NCI-H2171 treated with DMSO at 0.1 percent for 48 hours (cell line): Measurements from ENCODE around the gene MORF4L1.
"Not testable (repeated sequence)": the region's sequence is repeated elsewhere in the genome, so short reads cannot be mapped to it uniquely, and the experiment has no call there.

ENCODE experiments used
- DNase-seq: peaks from one replicate; lab custom pipeline; 2025; lab: John Stamatoyannopoulos, UW

Gene MORF4L1

DNA sequence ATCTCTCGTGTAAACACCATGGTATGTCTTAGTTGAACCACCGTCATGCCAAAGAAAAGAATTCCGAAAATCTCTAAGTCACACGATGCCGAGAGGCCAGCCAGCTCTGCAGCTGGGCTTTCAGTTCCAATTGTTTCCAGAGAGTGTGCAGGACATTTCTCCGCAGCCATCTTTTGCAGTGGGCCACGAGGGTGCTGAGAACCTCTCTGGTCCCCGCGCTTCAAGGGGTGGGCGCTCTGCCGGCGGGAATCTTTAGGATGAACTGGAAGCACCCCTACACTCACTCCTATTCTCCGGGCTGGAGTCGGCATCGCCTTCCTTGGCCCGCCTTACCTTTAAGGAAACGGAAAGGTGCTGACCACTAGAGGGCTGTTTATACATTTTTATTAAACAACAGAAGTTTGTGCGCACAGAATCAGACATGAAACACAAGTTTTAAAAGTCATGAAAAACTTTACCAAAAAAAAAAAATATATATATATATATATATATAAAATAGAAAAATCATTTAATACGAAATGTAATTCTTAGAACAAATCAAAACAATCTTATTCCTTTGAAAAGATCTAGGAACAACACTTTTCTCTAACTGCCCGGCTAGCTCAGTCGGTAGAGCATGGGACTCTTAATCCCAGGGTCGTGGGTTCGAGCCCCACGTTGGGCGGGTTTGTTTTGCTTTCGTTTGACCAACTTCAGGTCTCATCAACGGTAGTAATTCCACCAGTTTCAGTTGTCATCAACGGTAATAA lies 12.5 kb upstream of the MORF4L1 start:
- DNase-seq: peak; percentile 86

DNA sequence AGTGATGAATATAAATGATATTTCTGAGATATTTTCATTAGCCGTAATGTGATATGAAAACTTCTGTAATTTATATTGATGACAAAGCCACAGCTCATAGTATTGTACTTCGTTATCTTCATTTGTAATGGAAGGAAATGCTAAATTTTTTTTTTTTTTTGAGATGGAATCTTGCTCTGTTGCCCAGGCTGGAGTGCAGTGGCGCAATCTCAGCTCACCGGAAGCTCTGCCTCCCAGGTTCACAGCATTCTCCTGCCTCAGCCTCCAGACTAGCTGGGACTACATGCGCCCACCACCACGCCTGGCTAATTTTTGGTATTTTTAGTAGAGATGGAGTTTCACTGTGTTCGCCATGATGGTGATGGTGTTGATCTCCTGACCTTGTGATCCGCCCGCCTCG lies 7.1 kb upstream of the MORF4L1 start:
- not testable (repeated sequence) for DNase-seq

DNA sequence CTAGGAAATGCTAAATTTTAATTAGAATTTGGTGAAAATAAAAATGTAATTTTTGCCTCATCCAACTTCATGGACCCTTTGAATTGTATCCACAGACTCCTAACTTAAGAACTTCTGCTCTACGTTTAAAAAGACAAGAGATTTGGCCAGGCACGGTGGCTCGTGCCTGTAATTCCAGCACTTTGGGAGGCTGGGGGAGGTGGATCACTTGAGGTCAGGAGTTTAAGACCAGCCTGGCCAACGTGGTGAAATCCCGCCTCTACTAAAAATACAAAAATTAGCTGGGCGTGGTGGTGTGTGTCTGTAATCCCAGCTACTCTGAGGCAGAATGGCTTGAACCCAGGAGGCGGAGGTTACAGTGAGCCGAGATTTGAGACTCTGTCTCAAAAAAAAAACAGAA lies 6.7 kb upstream of the MORF4L1 start:
- DNase-seq: not testable (repeated sequence)

DNA sequence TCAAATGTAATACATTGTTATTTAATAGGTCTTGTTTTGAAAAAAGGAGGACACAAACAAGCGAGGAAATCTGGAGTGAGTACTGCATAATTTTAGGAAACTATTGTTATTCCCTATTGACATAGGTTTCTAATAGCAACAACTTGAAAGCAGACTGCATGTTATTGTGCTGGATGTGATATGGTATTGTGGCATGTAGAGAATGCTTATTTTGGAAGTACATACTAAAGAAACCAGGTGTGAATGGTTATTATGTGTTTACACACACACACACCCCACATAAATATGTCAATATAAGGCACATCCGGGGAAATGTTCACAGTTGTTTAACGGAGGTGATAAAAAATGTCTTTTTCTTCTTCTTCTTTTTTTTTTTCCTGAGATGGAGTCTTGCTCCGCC lies 5.9 kb upstream of the MORF4L1 start:
- DNase-seq: no peak

DNA sequence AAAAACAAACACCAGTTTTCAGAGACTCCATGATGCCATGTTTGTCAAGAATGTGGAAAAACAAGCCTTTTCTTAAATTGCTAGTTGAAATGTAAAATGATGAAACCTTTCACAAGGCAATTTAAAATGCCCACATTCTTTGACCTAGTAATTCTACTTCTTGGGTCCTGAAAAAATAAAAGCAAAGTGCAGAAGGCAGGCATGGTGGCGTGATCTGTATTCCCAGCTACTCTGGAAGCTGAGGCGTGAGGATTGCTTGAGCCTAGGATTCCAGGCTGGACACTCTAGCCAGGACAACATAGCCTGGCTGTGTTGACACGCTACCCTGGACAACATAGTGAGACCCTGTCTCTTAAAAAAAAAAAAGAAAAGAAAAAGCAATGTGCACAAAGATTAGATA lies 4.3 kb upstream of the MORF4L1 start:
- no peak for DNase-seq

DNA sequence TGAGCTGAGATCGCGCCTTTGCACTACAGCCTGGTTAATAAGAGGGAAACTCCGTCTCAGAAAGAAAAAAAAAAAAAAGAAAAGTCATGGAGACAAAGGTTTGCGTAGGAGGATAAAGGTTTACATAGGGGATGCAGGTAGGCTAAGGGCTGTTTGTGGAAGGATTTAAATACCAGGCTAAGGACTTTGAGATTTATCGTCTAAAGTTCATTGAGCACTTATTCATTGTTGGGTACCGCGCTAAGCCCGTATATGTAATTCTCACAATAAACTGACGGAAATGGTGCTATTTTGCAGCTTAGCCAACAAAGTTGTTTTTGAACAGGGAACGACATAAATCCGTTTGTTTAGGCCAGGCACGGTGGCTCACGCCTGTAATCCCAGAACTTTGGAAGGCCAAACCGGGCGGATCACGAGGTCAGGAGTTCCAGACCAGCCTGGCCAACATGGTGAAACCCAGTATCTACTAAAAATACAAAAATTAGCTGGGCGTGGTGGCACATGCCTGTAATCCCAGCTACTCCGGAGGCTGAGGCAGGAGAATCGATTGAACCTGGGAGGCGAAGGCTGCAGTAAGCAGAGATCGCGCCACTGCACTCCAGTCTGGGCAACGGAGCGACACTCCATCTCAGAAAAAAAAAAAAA lies 1.1 kb upstream of the MORF4L1 start:
- DNase-seq: not testable (repeated sequence)

DNA sequence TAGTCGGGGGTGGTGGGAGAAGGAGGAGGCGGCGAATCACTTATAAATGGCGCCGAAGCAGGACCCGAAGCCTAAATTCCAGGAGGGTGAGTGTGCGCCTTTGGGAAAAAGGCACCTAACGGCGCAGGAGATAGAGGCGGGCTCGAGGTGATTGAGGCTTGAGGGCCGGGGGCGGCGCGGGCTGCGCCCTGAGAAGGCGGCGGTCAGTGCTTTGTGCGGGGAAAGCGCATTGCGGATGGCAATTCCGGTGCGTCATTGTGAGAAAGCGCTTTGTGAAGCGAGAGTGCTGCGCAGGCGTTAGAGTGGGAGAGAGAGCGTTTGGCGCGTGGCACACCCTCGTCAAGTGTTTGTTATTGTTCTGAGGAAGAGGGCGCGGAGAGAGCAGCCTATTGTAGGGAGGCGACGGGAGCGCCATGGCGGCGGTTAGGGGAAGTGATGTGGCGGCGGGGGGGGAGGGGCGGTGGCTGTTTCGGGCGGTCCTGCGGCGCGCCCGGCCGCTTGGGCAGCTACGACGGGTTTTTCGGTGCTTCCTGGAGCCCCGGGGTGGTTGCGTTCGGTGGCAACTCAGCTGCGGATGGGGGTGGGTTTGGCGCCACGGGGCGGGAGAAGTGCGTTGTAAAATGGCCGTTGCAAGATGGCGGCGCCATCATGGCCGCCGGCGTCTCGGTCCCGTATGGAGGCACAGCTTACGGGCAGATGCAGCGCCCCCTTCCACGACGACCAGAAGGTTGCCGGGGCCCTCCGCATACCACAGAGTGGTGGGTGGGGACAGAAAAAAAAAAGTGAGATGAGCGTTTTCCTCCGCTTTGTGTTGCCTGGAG lies 492 bp downstream of the MORF4L1 start:
- DNase-seq: peak; percentile 91

DNA sequence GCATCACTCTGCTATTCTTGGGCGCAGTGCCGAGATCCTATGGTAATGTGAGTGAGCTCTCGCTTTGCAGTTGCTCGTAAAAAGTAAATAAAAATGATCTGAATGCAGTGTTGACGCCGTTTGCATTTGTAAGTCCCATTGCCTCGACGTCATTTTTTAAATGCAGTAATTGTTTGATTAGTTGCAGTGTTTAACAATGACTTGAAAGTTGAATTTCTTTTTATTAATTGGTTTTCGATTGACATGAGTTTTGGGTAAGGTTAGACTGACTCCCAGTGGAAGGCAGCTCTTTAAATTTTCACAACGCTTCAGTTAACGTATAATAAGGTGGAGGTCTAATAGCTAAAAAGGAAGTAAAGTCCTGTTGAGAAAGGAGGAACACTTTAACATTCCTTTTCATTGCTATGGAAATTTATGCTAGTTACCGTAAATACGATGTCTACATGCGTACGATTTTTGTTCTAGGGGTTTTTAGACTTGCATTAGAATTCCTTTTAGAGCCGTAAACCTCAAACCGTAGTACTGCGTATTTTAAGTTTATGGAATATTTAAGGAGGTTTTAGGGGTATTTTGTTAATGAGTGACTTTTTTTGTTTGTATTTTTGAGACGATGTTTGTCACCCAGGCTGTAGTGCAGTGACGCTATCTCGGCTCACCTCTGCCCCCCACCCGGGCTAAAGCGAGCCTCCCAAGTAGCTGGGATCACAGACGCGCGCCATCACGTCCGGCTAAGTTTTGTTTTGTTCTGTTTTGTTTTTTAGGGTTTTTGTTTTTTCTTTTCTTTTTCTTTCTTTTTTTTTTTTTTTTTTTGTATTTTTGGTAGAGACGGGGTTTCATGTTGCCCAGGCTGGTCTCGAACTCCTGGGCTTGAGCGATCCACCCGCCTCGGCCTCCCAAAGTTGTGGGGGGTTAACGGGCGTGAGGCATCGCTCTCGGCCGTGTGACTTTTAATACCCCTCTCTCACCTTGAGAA lies 1.4 kb downstream of the MORF4L1 start:
- peak; percentile 67 for DNase-seq

DNA sequence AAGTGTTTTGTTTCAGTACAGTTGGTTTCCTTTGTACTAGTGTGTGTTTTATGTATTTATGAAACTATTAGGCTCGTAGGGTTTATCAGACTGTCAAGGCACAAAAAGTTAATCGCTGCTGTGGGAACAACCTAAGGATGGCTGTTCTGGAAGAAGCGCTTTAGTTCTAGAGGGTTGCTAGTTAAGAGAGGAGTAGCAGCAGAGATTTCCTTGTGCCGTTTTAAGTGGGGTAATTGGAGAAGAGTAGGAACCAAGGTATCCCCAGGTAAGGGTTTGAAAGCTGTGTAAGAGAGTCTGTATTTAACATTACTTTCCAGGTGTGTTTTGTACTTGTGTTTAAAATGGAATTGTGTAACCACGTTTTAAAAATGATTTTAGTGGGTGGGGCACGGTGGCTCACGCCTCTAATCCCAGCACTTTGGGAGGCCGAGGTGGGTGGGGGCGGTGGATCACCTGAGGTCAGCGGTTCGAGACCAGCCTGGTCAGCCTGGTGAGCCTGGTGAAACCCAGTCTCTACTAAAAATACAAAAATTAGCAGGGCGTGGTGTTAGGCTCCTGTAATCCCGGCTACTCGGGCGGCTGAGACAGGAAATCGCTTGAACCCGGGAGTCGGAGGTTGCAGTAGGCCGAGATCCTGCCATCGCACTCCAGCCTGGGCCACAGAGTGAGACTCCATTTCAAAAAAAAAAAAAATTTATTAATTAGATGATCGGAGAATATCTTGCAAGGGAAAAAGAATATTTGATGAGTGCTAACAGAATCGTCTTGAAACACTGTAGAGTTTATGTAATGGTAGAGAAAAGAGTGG lies 2.6 kb downstream of the MORF4L1 start:
- no peak for DNase-seq

DNA sequence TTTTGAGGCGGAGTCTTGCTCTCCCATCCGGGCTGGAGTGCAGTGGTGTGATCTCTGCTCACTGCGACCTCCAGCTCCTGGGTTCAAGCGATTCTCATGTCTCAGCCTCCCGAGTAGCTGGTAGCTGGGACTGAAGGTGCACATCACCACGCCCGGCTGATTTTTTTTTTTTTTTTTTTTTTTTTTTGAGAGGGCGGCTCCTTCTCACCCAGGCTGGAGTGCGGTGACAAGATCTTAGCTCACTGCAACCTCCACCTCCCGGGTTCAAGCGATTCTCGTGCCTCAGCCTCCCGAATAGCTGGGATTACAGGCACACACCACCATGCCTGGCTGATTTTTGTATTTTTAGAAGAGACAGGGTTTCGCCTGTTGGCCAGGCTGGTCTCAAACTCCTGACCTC lies 4.3 kb downstream of the MORF4L1 start:
- DNase-seq: not testable (repeated sequence)

DNA sequence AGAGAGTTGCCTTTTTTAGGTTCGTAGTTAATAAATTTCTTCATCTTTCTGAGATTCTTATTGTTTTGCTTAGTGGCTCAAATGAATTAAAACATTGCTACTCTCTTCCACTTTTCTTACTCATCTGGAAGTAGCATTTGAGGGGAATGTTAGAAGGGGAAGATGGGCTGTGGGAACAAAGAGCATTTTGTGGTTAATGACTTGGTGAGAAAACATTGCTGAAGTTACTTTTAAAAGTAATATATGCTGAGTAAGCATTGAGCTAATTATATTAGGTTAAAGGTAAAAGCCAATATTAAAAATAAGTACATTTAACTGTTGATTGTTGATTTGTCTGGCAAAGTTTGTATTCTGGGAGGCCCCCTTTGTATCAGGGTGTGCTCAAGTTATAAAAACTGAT lies 5.7 kb downstream of the MORF4L1 start:
- DNase-seq: no peak

DNA sequence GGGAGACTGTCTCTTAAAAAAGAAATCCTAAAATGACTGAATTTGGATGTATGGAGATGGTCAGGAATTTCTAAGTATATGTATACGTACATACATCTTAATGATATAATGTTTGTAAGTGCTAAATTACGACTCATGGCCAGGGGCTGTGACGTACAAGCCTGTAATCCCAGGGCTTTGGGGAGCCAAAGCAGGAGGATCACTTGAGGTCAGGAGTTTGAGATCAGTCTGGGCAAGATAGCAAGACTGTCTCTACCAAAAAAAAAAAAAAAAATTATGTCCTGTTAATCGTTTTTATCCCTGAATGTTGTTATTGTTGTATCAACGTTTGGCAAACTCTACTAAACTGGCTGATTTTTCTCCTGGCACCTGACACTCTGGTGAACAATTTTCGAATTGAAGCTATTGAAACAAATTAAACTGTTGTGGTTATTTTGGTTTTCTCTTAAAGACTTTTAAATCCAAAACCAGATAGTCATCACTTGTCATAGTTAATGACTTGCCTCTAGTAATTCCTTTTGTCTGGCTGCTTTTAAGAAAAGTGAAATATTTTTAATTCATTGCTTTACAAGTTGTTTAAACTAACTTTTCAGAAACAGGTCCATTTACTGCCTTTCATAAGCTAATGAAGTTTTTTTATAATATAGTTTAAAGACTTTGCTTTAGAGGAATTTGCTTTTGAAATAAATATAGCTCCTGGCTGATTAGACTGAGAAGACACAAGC lies 7.0 kb downstream of the MORF4L1 start:
- no peak for DNase-seq

DNA sequence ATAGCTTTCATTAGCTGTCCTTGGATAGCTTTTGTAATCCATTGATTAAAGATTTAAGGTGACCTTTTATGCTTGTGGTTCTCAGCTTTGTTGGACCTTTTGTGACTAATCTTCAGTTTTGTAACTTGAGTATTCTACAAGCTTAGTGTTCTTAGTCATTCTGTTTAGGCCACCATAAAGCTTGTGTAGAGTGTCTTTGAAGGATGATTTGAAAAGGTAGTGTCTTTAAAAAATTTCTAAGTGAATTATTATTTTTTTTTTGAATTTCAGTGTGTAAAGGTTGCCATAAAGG lies 7.5 kb downstream of the MORF4L1 start:
- DNase-seq: no peak

DNA sequence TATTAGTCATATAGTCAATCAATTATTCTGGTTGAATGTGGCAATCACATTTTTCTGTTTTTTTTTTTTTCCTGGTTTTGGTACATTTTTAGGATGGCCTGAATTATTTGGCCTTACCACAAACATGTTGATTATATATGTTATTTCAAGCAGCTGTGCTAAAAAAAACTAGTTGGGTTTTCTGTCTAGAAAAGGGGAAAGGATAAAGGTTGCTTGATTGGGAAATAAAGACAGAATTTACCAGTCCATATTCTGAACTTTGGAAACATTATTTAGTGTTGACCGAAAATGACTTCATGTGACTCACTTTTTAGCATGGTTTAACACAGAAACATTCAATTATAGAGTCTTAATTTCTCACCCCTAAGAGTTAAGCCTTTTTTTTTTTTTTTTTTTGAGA lies 8.1 kb downstream of the MORF4L1 start:
- DNase-seq: no peak

DNA sequence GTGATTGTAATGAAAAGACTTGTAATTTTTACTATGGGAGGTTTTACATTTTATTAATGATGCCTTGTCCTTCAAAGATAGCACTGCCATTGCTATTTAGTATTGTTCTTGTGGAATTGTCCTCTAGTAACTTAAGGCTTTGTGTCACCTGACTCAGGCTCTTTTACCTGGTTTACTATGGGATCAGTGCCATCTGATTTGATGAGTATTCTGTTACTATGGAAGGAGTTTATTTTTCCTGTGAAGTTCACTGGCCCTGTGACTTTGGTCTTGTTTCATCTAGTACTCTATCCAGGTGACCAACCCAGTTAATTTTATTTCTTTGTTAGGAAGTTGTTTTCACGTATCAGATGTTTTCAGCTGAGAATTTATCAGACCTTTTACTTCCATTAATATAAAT lies 9.0 kb downstream of the MORF4L1 start:
- no peak for DNase-seq

DNA sequence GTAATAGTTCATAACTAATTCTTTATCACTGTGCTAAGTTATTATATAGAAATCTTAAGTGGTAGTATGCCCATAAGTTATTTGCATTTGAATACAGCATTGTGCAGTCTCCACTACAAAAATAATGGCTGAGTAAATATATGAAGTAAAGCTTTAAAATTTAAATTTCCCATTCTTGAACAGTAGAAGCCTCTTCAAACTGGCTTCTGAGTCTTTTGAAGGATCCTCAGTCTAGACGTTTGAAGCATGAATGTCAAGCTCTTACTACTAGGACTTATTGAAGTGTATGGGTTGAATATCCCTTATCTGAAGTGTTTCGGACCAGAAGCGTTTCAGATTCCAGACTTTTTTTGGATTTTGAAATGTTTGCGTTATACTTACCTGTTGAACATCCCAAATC lies 16.3 kb downstream of the MORF4L1 start:
- no peak for DNase-seq

DNA sequence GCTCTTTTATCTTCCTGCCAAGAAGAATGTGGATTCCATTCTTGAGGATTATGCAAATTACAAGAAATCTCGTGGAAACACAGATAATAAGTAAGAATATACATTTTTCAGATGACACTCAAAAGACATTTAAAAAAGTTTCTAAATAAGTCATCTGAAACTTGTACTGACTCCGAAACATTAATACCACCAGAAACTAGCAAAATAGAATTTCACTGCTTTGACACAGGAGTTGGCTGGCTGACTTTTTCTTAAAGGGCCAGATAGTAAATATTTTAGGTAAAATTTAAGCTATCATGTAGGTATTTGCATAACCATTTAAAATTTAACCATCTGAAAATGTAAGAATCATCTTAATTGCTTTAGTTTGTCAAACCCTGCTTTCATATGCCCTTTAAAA lies 20.8 kb downstream of the MORF4L1 start:
- no peak for DNase-seq

DNA sequence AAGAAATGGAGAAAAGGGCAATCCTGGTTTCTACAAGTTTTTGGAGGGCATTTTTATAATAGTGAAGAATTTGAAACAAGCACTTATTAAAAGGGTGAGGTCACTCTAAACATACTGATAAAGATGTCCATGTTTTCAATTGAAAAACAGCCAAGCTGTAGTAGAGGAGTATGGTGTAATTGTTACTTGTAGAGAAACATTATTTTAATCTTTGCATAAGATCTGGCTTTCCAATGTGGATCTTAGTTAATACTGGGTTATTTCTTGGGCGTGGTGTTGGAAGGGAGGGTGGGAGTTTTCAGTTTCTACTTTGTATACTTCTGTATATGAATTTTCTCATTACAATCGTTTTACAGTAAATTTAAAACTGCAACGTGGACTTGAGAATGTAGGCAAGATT lies 22.8 kb downstream of the MORF4L1 start:
- DNase-seq: no peak

DNA sequence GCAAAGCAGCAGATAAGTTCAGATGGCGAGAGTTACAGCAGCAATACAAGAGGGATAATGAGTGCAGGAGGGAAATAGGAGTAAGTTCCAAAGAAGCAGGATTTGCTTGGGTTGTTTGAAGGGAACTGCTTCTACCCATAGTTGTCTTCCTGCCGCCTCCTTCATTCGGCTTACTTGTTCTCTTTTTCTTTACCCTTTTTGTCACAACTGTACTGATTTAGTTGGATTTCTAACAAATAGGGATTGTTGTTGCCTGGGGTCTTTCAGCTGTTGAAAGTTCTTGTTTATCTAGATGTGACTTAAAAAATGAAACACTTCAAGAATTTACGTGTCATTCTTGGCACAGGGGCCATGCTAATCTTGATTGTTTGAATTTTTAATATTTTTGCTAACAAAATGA lies 25.9 kb downstream of the MORF4L1 start:
- DNase-seq: no peak

DNA sequence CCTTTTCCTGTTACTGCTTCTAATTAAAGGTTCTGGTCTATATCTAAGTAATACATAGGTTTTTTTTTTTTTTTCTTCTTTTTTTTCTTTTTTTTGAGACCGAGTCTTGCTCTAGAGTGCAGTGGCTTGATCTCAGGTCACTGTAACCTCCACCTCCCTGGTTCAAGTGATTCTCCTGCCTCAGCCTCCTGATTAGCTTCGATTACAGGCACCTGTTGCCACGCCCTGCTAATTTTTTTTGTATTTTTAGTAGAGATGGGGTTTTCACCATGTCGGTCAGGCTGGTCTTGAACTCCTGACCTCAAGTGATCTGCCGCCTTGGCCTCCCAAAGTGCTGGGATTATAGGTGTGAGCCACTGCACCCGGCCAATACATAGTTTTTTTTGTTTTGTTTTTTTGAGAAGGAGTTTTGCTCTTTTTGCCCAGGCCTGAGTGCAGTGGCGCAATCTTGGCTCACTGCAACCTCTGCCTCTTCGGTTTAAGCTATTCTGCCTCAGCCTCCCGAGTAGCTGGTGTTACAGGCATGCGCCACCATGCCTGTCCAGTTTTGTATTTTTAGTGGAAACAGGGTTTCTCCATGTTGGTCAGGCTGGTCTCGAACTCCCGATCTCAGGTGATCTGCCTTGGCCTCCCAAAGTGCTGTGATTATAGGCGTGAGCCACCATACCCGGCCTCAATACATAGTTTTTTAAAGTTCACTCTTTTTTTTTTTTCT lies 28.3 kb downstream of the MORF4L1 start:
- not testable (repeated sequence) for DNase-seq
